GM19043 (cell line): ENCODE data around the gene ETHE1.

Experiments used
- ATAC-seq: cut with Tn5 transposase; IDR thresholded peaks from one replicate; pipeline ENCODE4 v1.9.1; 2021; ENCODE audit warnings: low read depth; ENCODE audit not compliant: unreplicated experiment

The ETHE1 gene

GRCh38 chr19:43498233-43498842 is 28.7 kb downstream of the ETHE1 start:
- ATAC-seq: no peak

GRCh38 chr19:43496960-43497359 is 30.0 kb downstream of the ETHE1 start:
- ATAC-seq: no peak

DNA sequence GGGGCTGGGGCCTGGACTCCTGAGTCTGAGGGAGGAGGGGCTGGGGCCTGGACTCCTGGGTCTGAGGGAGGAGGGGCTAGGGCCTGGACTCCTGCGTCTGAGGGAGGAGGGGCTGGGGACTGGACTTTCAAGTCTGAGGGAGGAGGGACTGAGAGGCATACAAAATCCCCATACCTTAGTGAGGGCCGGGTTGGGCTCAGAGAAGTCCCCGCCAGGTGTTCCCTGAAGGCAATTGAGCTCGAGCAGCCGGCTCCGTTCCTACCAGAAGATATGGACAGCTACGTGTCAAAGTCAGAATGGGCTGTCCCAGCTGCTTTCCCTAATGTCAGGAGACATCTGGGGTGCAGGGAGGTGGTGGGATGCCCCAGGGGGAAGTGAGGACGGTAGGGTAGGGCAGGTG is 31.9 kb downstream of the ETHE1 start:
- ATAC-seq: no peak

- ATAC-seq: no peak
Measured at GRCh38 chr19:43490759-43491158, 36.2 kb downstream of the ETHE1 start.

DNA sequence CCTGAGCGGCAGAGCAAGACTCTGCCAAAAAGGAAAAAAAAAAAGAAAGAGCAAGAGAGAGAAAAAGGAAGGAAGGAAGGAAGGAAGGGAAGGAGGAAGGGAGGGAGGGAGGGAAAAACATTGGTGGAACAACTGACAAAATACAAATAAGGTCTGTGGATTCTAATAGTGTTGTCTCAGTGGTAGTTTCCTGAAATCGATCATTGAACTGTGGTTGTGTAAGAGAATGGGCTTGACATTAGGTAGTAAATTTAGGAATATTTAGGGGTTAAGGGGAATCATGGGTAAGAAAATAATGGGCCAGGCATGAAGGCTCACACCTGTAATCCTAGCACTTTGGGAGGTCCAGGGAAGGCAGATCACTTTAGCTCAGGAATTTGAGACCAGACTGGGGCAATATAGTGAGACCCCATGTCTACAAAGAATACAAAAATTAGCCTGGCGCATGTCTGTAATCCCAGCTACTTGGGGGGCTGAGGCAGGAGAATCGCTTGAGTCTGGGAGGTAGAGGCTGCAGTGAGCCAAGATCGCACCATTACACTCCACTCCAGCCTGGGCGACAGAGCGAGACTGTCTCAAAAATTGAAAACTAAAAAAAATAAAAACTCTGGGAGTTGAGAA is 36.9 kb downstream of the ETHE1 start:
- ATAC-seq: no peak

DNA sequence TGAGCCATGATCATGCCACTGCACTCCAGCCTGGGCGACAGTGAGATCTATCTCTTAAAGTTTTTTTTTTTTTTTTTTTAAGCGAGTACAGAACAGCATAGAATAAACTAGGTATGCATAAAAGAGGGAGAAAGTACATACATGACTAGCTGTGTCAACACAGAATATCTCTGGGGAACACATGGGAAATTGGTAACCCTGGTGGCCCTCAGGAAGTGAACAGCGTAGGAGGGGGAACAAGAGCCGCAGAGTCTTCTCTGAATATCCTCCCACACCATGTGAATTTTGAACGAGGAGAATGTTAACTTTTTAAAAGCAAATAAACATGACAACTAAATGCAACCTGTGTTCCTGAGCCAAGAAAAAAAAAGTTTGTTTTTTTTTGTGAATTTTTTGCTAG is 37.7 kb downstream of the ETHE1 start:
- ATAC-seq: no peak

- no peak for ATAC-seq
Measured at GRCh38 chr19:43488179-43488578, 38.8 kb downstream of the ETHE1 start.

GRCh38 chr19:43486412-43486811 is 40.6 kb downstream of the ETHE1 start:
- no peak for ATAC-seq

- ATAC-seq: no peak
Measured at GRCh38 chr19:43485951-43486350, 41.0 kb downstream of the ETHE1 start.

DNA sequence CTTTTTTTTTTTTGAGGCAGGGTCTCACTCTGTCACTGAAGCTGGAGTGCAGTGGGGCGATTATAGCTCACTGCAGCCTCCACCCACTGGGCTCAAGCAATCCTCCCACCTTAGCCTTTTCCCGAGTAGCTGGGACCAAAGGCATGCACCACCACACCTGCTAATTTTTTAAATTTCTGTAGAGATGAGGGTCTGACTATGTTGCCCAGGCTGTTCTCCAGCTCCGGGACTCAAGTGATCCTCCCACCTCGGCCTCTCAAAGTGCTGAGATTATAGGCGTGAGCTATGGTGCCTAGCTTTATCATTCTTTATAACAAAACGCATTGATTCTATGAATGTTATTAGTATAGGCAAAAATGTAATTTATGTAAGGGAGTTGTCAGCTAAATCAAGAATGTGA is 43.7 kb downstream of the ETHE1 start:
- no peak for ATAC-seq

GRCh38 chr19:43482193-43482592 is 44.8 kb downstream of the ETHE1 start:
- ATAC-seq: no peak

DNA sequence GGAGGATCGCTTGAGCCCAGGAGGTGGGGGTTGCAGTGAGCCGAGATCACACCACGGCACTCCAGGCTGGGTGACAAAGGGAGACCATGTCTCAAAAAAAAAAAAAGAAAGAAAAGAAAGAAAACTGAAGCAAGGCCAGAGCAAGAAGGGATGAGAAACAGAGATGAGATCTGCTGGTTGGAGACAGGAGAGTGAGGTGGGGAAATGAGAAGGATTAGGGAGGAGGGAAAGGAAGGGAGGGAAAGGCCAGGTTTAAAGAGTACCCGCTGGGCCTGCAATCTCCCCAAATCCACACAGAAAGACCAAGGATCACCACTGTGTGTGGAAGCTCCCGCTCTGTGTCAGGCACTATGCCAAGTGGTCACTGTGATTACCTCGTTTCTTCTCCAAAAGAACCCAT is 45.3 kb downstream of the ETHE1 start:
- no peak for ATAC-seq

DNA sequence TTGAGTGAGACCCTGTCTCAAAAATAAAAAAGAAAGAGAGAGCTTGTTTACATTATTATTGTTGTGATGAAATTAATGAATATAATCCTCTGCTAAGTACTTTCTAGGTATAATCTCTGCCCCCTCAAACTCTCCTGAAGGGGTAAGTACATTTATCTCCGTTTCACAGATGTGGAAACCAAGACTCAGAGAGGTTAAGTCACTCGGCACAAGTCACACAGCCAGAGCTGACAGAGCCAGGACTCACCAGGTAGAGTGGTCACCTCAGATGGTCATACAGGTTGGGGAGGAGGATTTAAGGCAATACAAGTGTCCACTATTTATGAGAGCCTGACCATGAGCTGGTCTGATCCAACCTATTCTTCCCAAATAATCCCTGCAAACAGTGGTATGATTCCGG is 46.4 kb downstream of the ETHE1 start:
- ATAC-seq: no peak

DNA sequence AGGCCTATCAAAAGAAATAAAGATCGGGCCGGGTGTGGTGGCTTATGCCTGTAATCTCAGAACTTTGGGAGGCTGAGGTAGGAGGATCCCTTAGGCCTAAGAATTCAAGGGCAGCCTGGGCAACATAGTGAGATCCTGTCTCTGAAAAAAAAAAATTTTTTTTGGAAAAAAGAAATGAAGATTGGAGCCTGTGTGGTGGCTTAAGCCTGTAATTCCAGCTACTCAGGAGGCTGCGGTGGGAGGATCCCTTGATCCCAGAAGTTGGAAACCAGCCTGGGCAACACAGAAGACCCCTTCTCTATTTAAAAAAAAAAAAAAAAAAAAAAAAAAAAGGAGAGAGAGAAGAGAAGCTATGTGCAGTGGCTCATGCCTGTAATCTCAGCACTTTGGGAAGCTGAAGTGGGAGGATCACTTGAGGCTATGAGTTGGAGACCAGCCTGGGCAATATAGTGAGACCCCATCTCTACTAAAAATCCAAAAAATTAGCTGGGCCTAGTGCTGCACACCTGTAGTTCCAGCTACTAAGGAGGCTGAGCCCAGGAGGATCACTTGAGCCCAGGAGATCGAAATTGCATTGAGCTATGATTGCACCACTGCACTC is 46.9 kb downstream of the ETHE1 start:
- ATAC-seq: no peak

- no peak for ATAC-seq
Measured at GRCh38 chr19:43479226-43479625, 47.8 kb downstream of the ETHE1 start.

DNA sequence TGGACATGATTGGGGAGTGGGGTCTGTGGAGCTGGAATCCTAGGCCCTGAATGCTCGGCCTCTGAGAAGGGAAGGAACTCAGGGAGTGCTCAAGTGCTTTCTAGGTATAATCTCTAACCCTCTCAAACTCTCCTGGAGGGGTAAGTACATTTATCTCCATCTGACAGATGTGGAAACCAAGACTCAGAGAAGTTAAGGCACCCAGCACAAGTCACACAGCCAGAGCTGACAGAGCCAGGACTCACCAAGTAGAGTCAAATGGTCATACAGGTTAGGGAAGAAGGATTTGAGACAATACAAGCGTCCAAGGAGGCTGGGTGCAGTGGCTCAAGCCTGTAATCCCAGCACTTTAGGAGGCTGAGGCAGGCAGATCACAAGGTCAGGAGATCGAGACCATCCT is 48.7 kb downstream of the ETHE1 start:
- no peak for ATAC-seq

DNA sequence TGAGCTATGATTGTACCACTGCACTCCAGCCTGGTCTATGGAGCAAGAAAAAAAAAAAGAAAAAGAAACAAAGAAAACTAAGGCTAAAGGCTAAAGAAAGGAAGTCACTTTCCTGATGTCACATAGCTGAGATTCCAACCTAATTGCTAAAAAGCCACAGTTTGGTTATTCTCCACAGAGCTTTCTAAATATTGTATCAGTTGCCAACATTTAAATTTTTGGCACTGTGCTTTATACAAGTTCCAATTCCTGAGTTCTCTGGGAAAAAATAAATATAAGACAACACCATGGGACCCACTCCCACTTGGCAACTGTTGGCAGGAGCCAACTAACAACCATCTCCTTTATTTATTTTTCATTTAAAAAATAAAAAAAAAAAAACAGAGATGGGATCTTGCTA is 50.4 kb downstream of the ETHE1 start:
- ATAC-seq: no peak

DNA sequence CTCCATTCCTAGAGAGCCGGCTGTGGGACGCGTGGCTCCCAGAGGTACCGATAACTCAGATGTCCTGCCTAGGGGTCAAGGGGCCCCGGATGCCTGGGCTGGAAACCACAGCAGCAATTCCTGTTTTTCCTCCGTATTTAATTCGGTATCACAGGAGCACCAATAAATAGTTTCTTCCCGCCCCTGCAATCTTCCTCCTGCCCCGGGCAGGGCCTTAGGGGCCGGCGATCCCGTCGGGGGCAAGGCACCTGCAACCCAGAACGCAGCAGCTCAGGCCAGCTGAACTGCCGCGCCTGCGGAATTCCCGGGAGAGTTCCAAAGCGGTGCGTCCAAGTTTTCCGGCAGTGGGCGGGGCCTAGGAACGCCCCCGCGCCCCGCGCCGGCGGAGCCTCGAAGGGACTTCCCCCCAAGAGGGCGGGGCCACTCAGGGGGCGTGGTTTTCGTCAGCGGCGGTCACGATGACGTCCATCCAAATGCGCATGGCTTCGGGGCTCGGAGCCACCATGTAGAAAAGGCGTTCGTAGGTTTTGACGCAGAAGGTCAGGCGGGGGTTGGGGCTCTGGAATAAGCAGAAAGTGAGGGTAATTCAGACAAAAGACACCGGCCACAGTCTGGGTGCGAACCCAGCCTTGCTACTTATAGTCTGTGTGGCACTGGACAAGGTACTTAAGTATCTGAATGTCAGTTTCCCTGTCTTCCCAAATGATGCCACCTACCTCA is 51.9 kb downstream of the ETHE1 start:
- no peak for ATAC-seq

DNA sequence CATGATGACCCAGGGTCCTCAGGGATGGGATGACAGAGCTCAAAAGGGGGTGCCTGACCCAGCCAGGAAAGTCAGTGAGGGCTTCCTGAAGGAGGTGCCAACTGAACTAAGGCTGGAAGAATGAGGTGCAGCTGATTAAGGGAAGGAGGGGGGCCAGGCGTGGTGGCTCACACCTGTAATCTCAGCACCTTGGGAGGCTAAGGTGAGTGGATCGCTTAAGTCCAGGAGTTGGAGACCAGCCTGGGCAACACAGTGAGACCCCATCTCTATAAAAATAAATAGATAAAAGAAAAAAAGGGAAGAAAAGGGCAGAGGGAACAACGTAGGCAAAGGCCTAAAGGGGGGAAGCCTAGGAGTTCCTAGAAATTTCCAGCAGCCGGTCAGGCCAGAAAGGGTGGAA is 52.5 kb downstream of the ETHE1 start:
- no peak for ATAC-seq

DNA sequence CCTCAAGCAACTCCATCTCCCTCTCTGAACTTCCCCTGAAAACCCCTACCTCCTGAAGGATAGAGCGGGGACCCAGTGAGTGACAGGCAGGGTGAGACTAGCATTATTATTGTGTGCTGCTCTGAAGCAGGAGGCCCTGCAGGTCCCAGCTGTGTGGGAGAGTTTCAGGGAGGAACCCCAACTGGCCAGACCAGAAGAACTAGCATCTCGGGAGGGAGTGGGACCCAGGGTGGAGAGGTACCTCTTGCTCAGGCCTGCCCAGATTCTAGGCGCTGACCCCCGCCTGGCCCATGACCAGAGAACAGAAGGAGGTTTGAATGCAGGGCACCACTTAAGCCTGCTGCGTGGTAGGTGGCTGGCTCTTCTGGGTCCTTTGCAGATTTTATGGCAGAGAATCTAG is 55.9 kb downstream of the ETHE1 start:
- no peak for ATAC-seq

GRCh38 chr19:43470288-43470687 is 56.7 kb downstream of the ETHE1 start:
- ATAC-seq: no peak

DNA sequence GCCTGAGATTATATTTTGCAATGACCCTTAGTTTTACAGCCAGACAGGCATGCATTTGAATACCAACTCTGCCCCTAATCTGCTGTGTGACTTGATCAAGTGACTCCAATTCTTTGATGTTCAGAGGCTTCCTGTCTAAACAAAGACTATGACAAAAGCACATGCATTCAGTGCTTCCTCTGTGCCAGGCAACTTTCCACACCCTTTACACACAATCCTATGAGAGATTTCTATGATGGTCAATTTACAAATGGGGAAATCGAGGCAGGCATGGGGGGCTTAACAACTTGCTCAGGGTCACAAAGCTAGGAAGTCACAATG is 57.9 kb downstream of the ETHE1 start:
- no peak for ATAC-seq
